H9 (cell line): Measurements from ENCODE around the gene OR2T33. TPM values are rescaled to one million over a fixed set of nuclear protein-coding genes. Genes with fewer than 3 reads are reported as not detected.

Experiments used
- DNase-seq: peaks from one replicate; pipeline ENCODE4 v3.0.0-alpha.2; 2017
- H2AFZ ChIP-seq: one replicate; pipeline ENCODE4 v1.6.1; 2013; ENCODE audit warnings: mild to moderate bottlenecking, low read length, control low read depth, moderate library complexity
- H2AK5ac ChIP-seq: 2 replicates; pipeline ENCODE4 v1.6.1; 2013; ENCODE audit warnings: low read length, control low read depth, mixed read lengths; ENCODE audit not compliant: insufficient read length
- H2BK120ac ChIP-seq: one replicate; pipeline ENCODE4 v1.6.1; 2013; ENCODE audit warnings: low read depth, mild to moderate bottlenecking, low read length, control low read depth, inconsistent platforms; ENCODE audit not compliant: poor library complexity, severe bottlenecking
- H2BK12ac ChIP-seq: 2 replicates; pipeline ENCODE4 v1.6.1; 2013; ENCODE audit warnings: low read length, control low read depth, mixed read lengths, low read depth; ENCODE audit not compliant: insufficient read length
- H2BK15ac ChIP-seq: 2 replicates; pipeline ENCODE4 v1.6.1; 2013; ENCODE audit warnings: low read depth, low read length, control low read depth
- H2BK20ac ChIP-seq: one replicate; pipeline ENCODE4 v1.6.1; 2013; ENCODE audit warnings: low read depth, mild to moderate bottlenecking, low read length, control low read depth, inconsistent platforms; ENCODE audit not compliant: poor library complexity, severe bottlenecking
- H2BK5ac ChIP-seq: 2 replicates; pipeline ENCODE4 v1.6.1; 2013; ENCODE audit warnings: low read length, control low read depth, mixed read lengths; ENCODE audit not compliant: insufficient read length
- H3K14ac ChIP-seq: 2 replicates; pipeline ENCODE4 v1.6.1; 2013; ENCODE audit warnings: low read length, control low read depth; ENCODE audit not compliant: insufficient read depth
- H3K18ac ChIP-seq: 2 replicates; pipeline ENCODE4 v1.6.1; 2013; ENCODE audit warnings: low read depth, mild to moderate bottlenecking, mixed read lengths, low read length, control low read depth; ENCODE audit not compliant: insufficient read length
- H3K23ac ChIP-seq: 2 replicates; pipeline ENCODE4 v1.6.1; 2013; ENCODE audit warnings: low read length, control low read depth, mixed read lengths, low read depth; ENCODE audit not compliant: insufficient read length
- H3K23me2 ChIP-seq: 2 replicates; pipeline ENCODE4 v1.6.1; 2013; ENCODE audit warnings: low read depth, mild to moderate bottlenecking, mixed read lengths, low read length, control low read depth; ENCODE audit not compliant: insufficient read length, poor library complexity, severe bottlenecking
- H3K27ac ChIP-seq: 2 replicates; pipeline ENCODE4 v1.5.1; 2013; ENCODE audit warnings: low read length, control low read depth, mixed read lengths, low read depth; ENCODE audit not compliant: insufficient read length
- H3K27me3 ChIP-seq: 2 replicates; pipeline ENCODE4 v1.6.1; 2013; ENCODE audit warnings: low read length, control low read depth, inconsistent platforms; ENCODE audit not compliant: insufficient read depth
- H3K4ac ChIP-seq: 2 replicates; pipeline ENCODE4 v1.6.1; 2013; ENCODE audit warnings: low read depth, mild to moderate bottlenecking, control low read depth, inconsistent platforms, low read length, moderate library complexity
- H3K4me1 ChIP-seq: 2 replicates; pipeline ENCODE4 v1.6.1; 2013; ENCODE audit warnings: low read length, control low read depth, inconsistent platforms; ENCODE audit not compliant: insufficient read depth
- H3K4me2 ChIP-seq: 2 replicates; pipeline ENCODE4 v1.6.1; 2013; ENCODE audit warnings: low read length, control low read depth, mixed read lengths; ENCODE audit not compliant: insufficient read length, insufficient read depth
- H3K56ac ChIP-seq: 2 replicates; pipeline ENCODE4 v1.6.1; 2013; ENCODE audit warnings: low read depth, mild to moderate bottlenecking, mixed read lengths, low read length, control low read depth; ENCODE audit not compliant: insufficient read length
- H3K79me1 ChIP-seq: 2 replicates; pipeline ENCODE4 v1.6.1; 2013; ENCODE audit warnings: low read depth, mild to moderate bottlenecking, moderate library complexity, low read length, control low read depth, inconsistent platforms; ENCODE audit not compliant: insufficient read depth, poor library complexity, severe bottlenecking
- H3K79me2 ChIP-seq: 2 replicates; pipeline ENCODE4 v1.6.1; 2013; ENCODE audit warnings: low read length, control low read depth, inconsistent platforms; ENCODE audit not compliant: insufficient read depth
- H3K9ac ChIP-seq: 2 replicates; pipeline ENCODE4 v1.6.1; 2013; ENCODE audit warnings: low read length, control low read depth, mixed read lengths; ENCODE audit not compliant: insufficient read length; ENCODE audit errors: extremely low read depth
- H3K9me3 ChIP-seq: one replicate; pipeline ENCODE4 v1.6.1; 2013; ENCODE audit warnings: low read depth, low read length, inconsistent platforms; ENCODE audit not compliant: control insufficient read depth
- H3T11ph ChIP-seq: one replicate; pipeline ENCODE4 v1.6.1; 2013; ENCODE audit warnings: mild to moderate bottlenecking, low read length, control low read depth, inconsistent platforms
- H4K20me1 ChIP-seq: one replicate; pipeline ENCODE4 v1.6.1; 2013; ENCODE audit not compliant: control insufficient read depth, insufficient read length, insufficient read depth
- H4K5ac ChIP-seq: 2 replicates; pipeline ENCODE4 v1.6.1; 2013; ENCODE audit warnings: low read depth, mild to moderate bottlenecking, mixed read lengths, low read length, control low read depth; ENCODE audit not compliant: insufficient read length
- H4K8ac ChIP-seq: replicated peaks from 2 replicates; pipeline ENCODE4 v1.6.1; 2013; ENCODE audit warnings: low read length, control low read depth, mixed read lengths, low read depth; ENCODE audit not compliant: insufficient read length
- H4K91ac ChIP-seq: 2 replicates; pipeline ENCODE4 v1.6.1; 2013; ENCODE audit warnings: low read depth, mild to moderate bottlenecking, moderate library complexity, mixed read lengths, low read length, control low read depth; ENCODE audit not compliant: insufficient read length
- H3K27ac Mint-ChIP-seq, 3 experiments: 2 replicates in 2 of 3; 3 replicates in 1 of 3; pipeline ENCODE4 v1.8.0; 2020 to 2021; ENCODE audit warnings: mixed read lengths in 3 of 3, mild to moderate bottlenecking in 1 of 3, moderate library complexity in 1 of 3
- H3K27me3 Mint-ChIP-seq: 2 replicates; pipeline ENCODE4 v1.8.0; 2021; ENCODE audit warnings: low read depth, mild to moderate bottlenecking, moderate library complexity, mixed read lengths
- H3K36me3 Mint-ChIP-seq, 3 experiments: 2 replicates in 2 of 3; 3 replicates in 1 of 3; pipeline ENCODE4 v1.8.0; 2020 to 2021; ENCODE audit warnings: low read depth in 3 of 3, mixed read lengths in 3 of 3; ENCODE audit not compliant: insufficient read depth in 1 of 3
- H3K4me1 Mint-ChIP-seq, 2 experiments: 2 replicates each; pipeline ENCODE4 v1.8.0; 2020; ENCODE audit warnings: mixed read lengths in 2 of 2
- H3K4me3 Mint-ChIP-seq, 2 experiments: 2 replicates in 1 of 2; 3 replicates in 1 of 2; pipeline ENCODE4 v1.8.0; 2020 to 2021; ENCODE audit warnings: mild to moderate bottlenecking in 2 of 2, mixed read lengths in 2 of 2, moderate library complexity in 1 of 2
- H3K9me3 Mint-ChIP-seq, 2 experiments: 2 replicates in 1 of 2; 3 replicates in 1 of 2; pipeline ENCODE4 v1.8.0; 2020; ENCODE audit warnings: mild to moderate bottlenecking in 2 of 2, mixed read lengths in 2 of 2, moderate library complexity in 1 of 2
- CTCF ChIP-seq: fragments of 200-600 bp; sonication (generic); conservative IDR thresholded peaks from 3 replicates; pipeline ENCODE4 v1.8.0; 2021; ENCODE audit warnings: antibody characterized with exemption, mild to moderate bottlenecking
- WGBS: extraction: QIAGEN DNeasy Blood & Tissue Kit; methylation state at CpG from one replicate; pipeline ENCODE4 v1.1.7; 2013; ENCODE audit warnings: missing lambda C conversion rate, low lambda C conversion rate, mixed read lengths; ENCODE audit not compliant: insufficient read length; ENCODE audit errors: extremely low coverage; 5-methylcytosine and 5-hydroxymethylcytosine counted together
- total RNA-seq: library from RNA; stranded (reverse); gene quantifications from 2 replicates; pipeline ENCODE4 v1.2.1, GENCODE V29; 2021

The OR2T33 gene
- total RNA-seq, 1 experiment from 2014 or later: not detected

GRCh38 chr1:248324468-248324867 lies 46.7 kb upstream of the OR2T33 start, which contains the start of gene OR2M7:
Gene OR2M7 (minus strand): TSS chr1:248324568. CDS start chr1:248324568, 0 bp downstream.
- Histone ChIP-seq H3K18ac (no peak within 1 kb of the TSS), H3K79me2 (no peaks in the 10 kb centered on the region), H3K9me3 (peaks cover 49% of the 10 kb centered on the region), H3K56ac (no peak within 1 kb of the TSS), H2BK20ac (no peak within 1 kb of the TSS), H3K27me3 (no peaks in the 10 kb centered on the region), H3K4me1 (no peaks in the 10 kb centered on the region), H4K91ac (no peak within 1 kb of the TSS), H3K23ac (no peak within 1 kb of the TSS), H2BK120ac (no peak within 1 kb of the TSS), H3K27ac (no peak within 1 kb of the TSS), H3K4me2 (no peak within 1 kb of the TSS), H2BK15ac (no peak within 1 kb of the TSS), H3K9ac (no peak within 1 kb of the TSS), H4K5ac (no peak within 1 kb of the TSS), H4K8ac (no peak within 1 kb of the TSS), H4K20me1 (no peaks in the 10 kb centered on the region), H3K4ac (no peak within 1 kb of the TSS), H2AK5ac (no peak within 1 kb of the TSS), H3T11ph (no peak within 1 kb of the TSS), H3K14ac (no peak within 1 kb of the TSS), H2AFZ (no peak within 1 kb of the TSS), H3K23me2 (no peaks in the 10 kb centered on the region), H2BK5ac (no peak within 1 kb of the TSS), H2BK12ac (no peak within 1 kb of the TSS), H3K79me1 (no peaks in the 10 kb centered on the region)
- Mint-ChIP-seq H3K9me3 (peaks cover 84 to 91% of the 10 kb centered on the region in 2 experiments), H3K36me3 (peaks cover 0 to 34% (median 9%) of the 10 kb centered on the region in 3 experiments; a peak in 4 of 7 replicates), H3K4me3 (no peak within 1 kb of the TSS), H3K4me1 (no peaks in the 10 kb centered on the region), H3K27me3 (no peaks in the 10 kb centered on the region; the same call in 1 of the 2 replicates), H3K27ac (no peak within 1 kb of the TSS)
- no peak for TF ChIP-seq CTCF
- no CpG with 5 or more reads among the region's 1 CpG for WGBS
- DNase-seq: no peak
